HUES6 (cell line): ENCODE measurements around the gene MAD1L1.

Experiments
- H3K27ac ChIP-seq: 2 replicates; pipeline ENCODE4 v1.7.0; 2013; ENCODE audit warnings: low read depth, mild to moderate bottlenecking, low read length, inconsistent platforms
- H3K27me3 ChIP-seq: 2 replicates; pipeline ENCODE4 v1.6.1; 2013; ENCODE audit warnings: low read length; ENCODE audit not compliant: control insufficient read depth, insufficient read depth
- H3K36me3 ChIP-seq: 2 replicates; pipeline ENCODE4 v1.6.1; 2013; ENCODE audit warnings: low read length; ENCODE audit not compliant: control insufficient read depth, insufficient read depth
- H3K4me1 ChIP-seq: 2 replicates; pipeline ENCODE4 v1.6.1; 2013; ENCODE audit warnings: low read length; ENCODE audit not compliant: control insufficient read depth, insufficient read depth
- H3K4me3 ChIP-seq: 2 replicates; pipeline ENCODE4 v1.5.1; 2013; ENCODE audit warnings: low read depth, low read length
- H3K9ac ChIP-seq: one replicate; pipeline ENCODE4 v1.6.1; 2013; ENCODE audit warnings: mild to moderate bottlenecking, low read length
- H3K9me3 ChIP-seq: 2 replicates; pipeline ENCODE4 v1.6.1; 2013; ENCODE audit warnings: low read depth, low read length; ENCODE audit not compliant: control insufficient read depth, insufficient read depth

The MAD1L1 gene

DNA sequence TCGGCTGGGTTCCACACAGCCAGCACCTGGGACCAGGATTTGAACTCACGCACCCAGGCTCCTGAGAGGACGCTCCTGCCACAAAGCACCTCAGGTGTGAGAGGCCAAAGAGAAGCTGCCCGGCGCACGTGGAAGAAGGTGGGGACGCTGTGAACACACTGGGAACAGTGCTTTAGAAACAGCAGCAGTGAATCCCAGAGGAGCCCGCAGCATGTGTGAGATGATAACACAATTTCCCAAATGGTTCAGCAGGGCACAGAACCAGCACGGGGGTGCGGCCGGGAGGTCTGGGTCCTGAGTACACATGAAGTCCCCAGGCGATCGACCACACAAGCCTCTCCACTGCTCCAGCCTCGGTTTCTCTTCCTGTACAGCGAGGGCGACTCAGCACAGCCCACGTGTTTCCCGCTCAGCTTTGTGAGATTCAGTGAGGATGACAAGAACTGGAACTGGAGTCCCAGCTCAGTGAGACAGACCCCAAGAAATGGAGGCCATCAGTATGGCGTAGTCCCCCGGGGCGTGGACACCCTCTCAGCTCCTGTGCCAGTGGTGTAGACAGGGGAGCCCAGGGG lies 188.3 kb downstream of the MAD1L1 start:
- Histone ChIP-seq H3K4me3 (no peak overlapping the region), H3K9ac (no peak overlapping the region), H3K4me1 (peaks cover 18% of the 10 kb centered on the region; the same call in 1 of the 2 replicates), H3K27me3 (no peaks in the 10 kb centered on the region), H3K36me3 (peaks cover 14% of the 10 kb centered on the region), H3K9me3 (peaks cover 3% of the 10 kb centered on the region; the same call in 1 of the 2 replicates), H3K27ac (no peak overlapping the region)

DNA sequence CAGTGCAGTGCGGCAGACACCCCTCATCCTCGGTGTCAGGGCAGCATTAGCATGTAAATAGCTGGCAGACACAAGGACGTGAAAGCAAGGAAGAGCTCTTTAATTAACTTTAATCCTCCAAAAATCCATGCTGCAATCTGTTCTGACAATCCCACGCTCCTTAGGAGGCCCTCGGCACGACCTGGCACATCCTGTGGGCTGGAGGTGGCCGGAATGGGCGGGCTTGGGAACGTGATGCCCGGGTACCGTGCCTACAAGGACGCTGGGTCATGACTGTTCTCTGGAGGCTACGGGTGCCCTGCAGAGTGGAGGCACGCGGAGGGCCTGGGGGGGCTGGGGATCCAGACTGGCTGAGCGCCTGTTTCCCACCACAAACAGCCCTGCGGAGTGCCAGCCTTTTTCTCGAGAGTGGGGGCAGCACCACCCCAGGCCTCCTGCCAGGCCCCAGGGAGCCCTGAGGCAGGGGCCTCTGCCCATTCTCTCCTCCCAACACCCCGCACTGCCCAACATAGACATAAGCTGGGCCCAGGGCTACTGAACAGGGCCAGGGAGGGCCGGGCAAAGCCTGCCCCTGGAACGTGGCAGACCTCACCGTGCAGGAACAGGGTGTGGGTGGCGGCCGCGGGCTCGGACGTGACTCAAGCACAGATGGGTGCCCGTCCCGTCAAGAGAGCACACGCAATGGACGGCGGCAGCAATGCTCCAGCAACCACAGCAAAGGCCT lies 189.3 kb downstream of the MAD1L1 start:
- Histone ChIP-seq H3K9ac (no peak overlapping the region), H3K9me3 (peaks cover 3% of the 10 kb centered on the region; the same call in 1 of the 2 replicates), H3K27me3 (no peaks in the 10 kb centered on the region), H3K4me3 (no peak overlapping the region), H3K36me3 (peaks cover 14% of the 10 kb centered on the region), H3K27ac (no peak overlapping the region), H3K4me1 (peaks cover 18% of the 10 kb centered on the region; the same call in 1 of the 2 replicates)

DNA sequence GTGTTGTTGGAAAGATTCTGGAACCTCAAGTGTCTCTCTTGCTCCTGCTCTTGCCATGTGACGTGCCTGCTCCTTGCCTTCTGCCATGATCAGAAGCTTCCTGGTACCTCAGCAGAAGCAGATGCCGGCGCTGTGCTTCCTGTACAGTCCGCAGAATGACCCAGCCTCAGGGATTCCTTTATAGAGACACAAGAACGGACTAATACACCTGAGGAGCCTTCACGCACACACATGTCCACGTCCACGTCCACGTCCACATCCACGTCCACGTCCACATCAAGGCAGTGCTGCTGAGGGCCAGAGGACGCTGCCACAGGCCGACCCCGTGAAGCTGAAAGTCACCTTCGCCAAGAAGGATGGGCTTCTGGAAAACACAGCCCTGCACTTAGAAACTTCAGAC lies 190.1 kb downstream of the MAD1L1 start:
- Histone ChIP-seq H3K4me3 (no peak overlapping the region), H3K9me3 (peaks cover 3% of the 10 kb centered on the region; the same call in 1 of the 2 replicates), H3K4me1 (peaks cover 18% of the 10 kb centered on the region; the same call in 1 of the 2 replicates), H3K36me3 (peaks cover 14% of the 10 kb centered on the region), H3K9ac (no peak overlapping the region), H3K27me3 (no peaks in the 10 kb centered on the region), H3K27ac (no peak overlapping the region)

DNA sequence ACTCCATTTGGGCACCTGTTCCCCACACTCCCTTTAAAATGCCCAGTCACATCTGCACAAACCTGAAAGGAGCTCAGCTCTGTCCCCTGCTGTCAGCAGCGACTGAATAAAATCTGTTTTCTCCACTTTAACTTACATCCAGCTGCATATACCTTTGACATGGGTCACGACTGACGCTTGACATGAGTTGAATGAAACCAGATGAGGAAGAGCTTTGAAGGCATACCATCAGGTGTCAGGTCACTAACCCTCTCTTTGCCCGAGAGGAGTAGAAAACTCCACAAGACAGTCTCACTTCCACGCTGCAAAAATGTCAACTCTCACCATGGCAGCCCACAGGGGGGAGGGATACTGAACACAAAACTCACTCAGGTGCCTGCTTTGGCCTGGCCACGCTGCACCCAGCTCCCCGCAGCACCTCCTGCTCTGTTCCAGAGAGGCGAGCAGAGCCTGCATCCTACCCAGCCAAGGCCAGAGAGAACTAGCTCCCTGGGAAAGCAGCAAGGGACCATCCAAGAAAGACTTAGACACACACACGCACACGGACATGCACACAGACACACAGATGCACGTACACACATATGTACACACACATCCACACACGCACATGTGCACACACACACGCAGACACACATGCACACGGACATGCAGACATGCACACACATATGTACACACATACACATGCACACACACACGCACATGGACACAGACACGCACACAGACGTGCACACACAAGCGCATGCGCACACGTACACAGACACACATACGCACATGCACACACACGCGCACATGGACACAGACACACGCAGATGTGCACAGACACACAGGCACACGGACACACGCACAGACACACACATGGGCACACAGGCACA lies 191.0 kb downstream of the MAD1L1 start:
- Histone ChIP-seq H3K4me1 (peaks cover 18% of the 10 kb centered on the region; the same call in 1 of the 2 replicates), H3K36me3 (peaks cover 14% of the 10 kb centered on the region), H3K27ac (no peak overlapping the region), H3K9ac (no peak overlapping the region), H3K27me3 (no peaks in the 10 kb centered on the region), H3K4me3 (no peak overlapping the region), H3K9me3 (peaks cover 3% of the 10 kb centered on the region; the same call in 1 of the 2 replicates)

DNA sequence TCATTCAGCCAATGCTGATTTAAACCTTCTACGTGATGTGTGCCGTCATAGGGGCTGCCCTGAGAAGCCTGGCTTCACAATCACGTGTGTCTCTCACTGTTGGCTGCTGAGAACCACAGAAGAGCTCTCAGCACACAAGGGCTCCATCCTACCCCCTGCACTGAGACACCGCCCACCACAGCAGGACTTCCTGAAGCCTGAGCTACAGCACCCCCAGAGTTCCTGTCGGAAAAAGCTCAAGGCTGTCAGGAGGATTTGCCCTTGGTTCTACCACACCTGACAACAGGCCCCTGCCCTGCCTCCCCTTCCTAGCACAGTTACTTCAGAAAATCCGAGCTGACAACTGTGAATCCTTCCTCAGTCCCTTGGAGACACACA lies 191.9 kb downstream of the MAD1L1 start:
- Histone ChIP-seq H3K36me3 (peaks cover 14% of the 10 kb centered on the region), H3K27ac (no peak overlapping the region), H3K4me1 (peaks cover 17% of the 10 kb centered on the region; the same call in 1 of the 2 replicates), H3K27me3 (no peaks in the 10 kb centered on the region), H3K4me3 (no peak overlapping the region), H3K9ac (no peak overlapping the region), H3K9me3 (peaks cover 3% of the 10 kb centered on the region; the same call in 1 of the 2 replicates)

DNA sequence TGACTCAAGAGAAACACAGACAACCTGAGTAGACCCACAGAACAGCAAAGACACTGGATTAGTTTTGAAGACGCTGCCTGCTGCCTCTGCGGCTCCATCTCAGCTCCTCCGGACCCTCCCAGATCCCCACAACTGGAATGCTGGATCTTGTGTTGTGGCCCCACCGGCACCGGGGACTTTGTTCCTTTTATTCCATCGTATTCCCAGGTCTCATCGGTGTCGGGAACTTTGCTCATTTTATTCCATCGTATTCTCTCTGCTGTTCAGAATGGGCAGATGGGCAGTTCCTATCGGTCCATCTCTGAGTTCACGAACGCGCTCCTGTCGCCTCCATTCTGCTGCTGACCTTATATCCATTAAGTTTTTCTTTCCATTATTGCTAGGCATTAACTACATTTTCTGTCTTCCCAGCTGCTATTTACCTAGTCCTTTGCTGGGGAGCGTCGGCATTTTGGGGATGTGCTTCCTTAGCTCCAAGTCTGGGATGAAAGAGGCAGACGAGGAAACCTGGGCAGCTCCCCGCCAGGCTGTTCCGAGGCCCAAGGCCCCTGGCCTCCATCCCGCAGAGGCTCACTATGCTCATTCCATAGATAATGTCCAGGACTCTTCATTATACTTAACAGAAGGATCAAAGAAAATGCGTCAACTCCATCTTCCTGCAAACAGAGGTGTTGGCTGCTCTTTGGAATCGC lies 192.4 kb downstream of the MAD1L1 start:
- Histone ChIP-seq H3K36me3 (peaks cover 14% of the 10 kb centered on the region), H3K27ac (no peak overlapping the region), H3K4me3 (no peak overlapping the region), H3K4me1 (peaks cover 15% of the 10 kb centered on the region; the same call in 1 of the 2 replicates), H3K27me3 (no peaks in the 10 kb centered on the region), H3K9me3 (peaks cover 3% of the 10 kb centered on the region; the same call in 1 of the 2 replicates), H3K9ac (no peak overlapping the region)

DNA sequence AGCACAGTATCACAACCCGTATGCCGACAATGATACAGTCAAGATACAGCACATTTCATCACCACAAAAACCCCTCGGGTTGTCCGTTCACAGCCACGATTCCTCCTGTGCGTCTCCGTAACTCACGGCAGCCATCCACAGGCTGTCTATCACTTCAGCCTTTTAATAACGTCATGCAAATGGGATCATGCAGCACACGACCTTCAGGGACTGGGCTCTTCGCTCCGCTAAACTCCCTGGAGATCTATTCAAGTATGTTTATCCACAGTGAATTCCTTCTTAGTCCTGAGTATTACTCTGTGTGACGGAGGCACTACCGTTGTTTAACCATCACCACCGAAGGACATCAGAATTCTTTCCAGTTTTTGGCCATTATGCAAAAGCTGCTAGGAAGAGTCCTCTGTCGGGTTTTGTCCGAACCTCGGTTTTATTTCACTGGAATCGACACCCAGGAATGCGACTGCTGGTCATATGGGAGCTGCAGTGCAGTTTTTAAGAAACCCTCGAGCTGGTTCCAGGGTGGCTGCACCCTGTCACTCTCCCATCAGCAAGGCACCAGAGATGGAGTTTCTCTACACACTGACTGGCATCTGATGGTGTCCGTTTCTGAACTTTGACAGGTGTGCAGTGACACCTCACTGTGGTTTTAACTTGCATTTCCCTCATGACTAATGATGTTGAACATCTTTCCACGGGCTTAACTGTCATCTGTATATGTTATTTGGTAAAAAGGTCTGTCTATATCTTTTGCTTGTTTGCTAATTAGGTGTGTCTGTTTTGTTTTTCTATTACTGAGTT lies 193.6 kb downstream of the MAD1L1 start:
- Histone ChIP-seq H3K27ac (no peak overlapping the region), H3K9ac (no peak overlapping the region), H3K27me3 (no peaks in the 10 kb centered on the region), H3K4me1 (peaks cover 15% of the 10 kb centered on the region; the same call in 1 of the 2 replicates), H3K4me3 (no peak overlapping the region), H3K9me3 (peaks cover 3% of the 10 kb centered on the region; the same call in 1 of the 2 replicates), H3K36me3 (peaks cover 13% of the 10 kb centered on the region)

DNA sequence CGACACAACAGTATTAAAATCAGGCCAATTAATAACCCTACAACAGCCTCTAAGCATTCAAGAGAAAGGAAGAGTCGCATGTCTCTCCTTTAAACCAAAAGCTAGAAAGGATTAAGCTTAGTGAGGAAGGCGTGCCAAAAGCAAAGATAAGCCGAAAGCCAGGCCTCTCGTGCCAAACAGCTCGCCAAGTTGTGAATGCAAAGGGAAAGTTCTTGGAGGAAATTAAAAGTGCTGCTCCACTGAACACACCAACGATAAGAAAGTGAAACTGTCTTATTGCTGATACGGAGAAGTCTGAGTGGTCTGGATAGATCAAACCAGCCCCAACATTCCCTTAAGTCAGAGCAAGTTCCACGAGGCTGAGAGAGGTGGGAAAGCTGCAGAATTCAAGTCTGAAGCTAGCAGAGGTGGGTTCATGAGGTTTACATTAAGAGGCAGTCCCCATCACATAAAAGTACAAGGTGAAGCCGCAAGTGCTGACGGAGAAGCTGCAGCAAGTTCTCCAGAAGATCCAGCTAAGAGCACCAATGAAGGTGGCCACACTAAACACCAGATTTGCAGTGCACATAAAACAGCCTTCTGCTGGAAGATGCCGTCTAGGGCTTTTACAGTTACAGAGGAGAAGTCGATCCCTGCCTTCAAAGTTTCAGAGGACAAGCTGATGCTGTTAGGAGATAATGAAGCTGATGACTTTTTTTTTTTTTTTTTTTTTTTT lies 194.8 kb downstream of the MAD1L1 start:
- Histone ChIP-seq H3K9me3 (peaks cover under 1% of the 10 kb centered on the region; the same call in 1 of the 2 replicates), H3K9ac (no peak overlapping the region), H3K4me1 (peaks cover 15% of the 10 kb centered on the region; the same call in 1 of the 2 replicates), H3K27ac (no peak overlapping the region), H3K27me3 (no peaks in the 10 kb centered on the region), H3K36me3 (peaks cover 10% of the 10 kb centered on the region), H3K4me3 (no peak overlapping the region)

DNA sequence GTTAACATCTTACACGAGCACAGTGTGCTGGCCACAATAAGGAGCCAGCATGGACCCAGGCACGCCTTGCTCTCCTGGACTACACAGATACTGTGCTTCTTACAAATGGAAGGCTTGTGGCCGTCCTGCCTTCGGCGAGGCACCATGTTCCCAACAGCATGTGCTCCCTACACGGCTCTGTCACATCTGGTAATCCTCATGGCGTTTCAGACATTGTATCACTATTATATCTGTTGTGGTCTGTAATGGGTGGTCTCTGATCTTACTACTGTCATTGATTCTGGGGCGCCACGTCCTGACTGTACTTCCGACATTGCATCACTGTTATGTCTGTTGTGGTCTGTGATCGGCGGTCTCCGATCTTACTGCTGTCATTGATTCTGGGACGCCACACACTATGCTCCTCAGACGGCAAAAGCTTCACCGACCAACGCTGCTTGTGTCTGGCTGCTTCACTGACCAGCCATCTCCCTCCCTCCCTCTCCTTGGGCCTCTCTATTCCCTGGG lies 195.4 kb downstream of the MAD1L1 start:
- H3K27ac ChIP-seq = no peak overlapping the region
- H3K27me3 ChIP-seq = no peaks in the 10 kb centered on the region
- H3K4me3 ChIP-seq = no peak overlapping the region
- H3K9ac ChIP-seq = no peak overlapping the region
- H3K36me3 ChIP-seq = peaks cover 5% of the 10 kb centered on the region
- H3K4me1 ChIP-seq = peaks cover 21% of the 10 kb centered on the region
- no peaks in the 10 kb centered on the region for H3K9me3 ChIP-seq
